Thyroid gland (tissue), 4 donors: ENCODE results near the gene PDCD4. TPM values are rescaled to one million over a fixed set of nuclear protein-coding genes. Genes with fewer than 3 reads are reported as not detected.

Experiments
- DNase-seq, 2 donors: peaks; one replicate each; pipeline ENCODE4 v3.0.0-alpha.2; 2019
- H3K27ac ChIP-seq, 3 donors: fragments of 200-600 bp; sonication (generic); 1 replicate in 2 of 3; 2 replicates in 1 of 3; pipeline ENCODE4 v1.5.1; 2016 to 2019; ENCODE audit warnings: mild to moderate bottlenecking in 1 of 3, moderate library complexity in 1 of 3
- H3K27me3 ChIP-seq: fragments of 200-600 bp; sonication (generic); one replicate; pipeline ENCODE4 v1.5.1; 2019
- H3K36me3 ChIP-seq, 2 donors: fragments of 200-600 bp; sonication (generic); one replicate each; pipeline ENCODE4 v1.5.1; 2016 to 2019
- H3K4me1 ChIP-seq, 2 donors: fragments of 200-600 bp; sonication (generic); one replicate each; pipeline ENCODE4 v1.5.1; 2017 to 2019
- H3K4me3 ChIP-seq, 3 donors: fragments of 200-600 bp; sonication (generic); replicated peaks in 1 of 3; 1 replicate in 2 of 3; 2 replicates in 1 of 3; pipeline ENCODE4 v1.5.1; 2016; ENCODE audit warnings: mild to moderate bottlenecking in 1 of 3
- H3K9me3 ChIP-seq: fragments of 200-600 bp; sonication (generic); one replicate; pipeline ENCODE4 v1.5.1; 2017
- CTCF ChIP-seq, 6 experiments: fragments of 200-600 bp in 3 of 6; fragments of 450-650 bp in 3 of 6; sonication (generic) in 3 of 6; IDR thresholded peaks; one replicate each; pipeline ENCODE4 v1.5.1; 2016 to 2019; ENCODE audit warnings: antibody characterized with exemption in 6 of 6, mild to moderate bottlenecking in 2 of 6, inconsistent platforms in 1 of 6, moderate library complexity in 1 of 6
- POLR2A ChIP-seq, 2 donors: fragments of 450-650 bp; IDR thresholded peaks; one replicate each; pipeline ENCODE4 v1.6.1; 2017; ENCODE audit warnings: antibody characterized with exemption in 2 of 2, mild to moderate bottlenecking in 2 of 2, moderate library complexity in 1 of 2
- WGBS, 2 donors: methylation state at CpG; one replicate each; pipeline ENCODE4 v1.1.5; 2017; 5-methylcytosine and 5-hydroxymethylcytosine counted together
- intact Hi-C: fragments of 100-400 bp; cut with DNase I; formaldehyde crosslinking; loops from one replicate; pipeline ENCODE4 v1.15.1; 2023
- total RNA-seq, 4 donors: library from RNA; depleted of rRNA; stranded (reverse); fragments of >200 nt; gene quantifications; one replicate each; pipeline ENCODE4 v1.2.3, GENCODE V29; 2016

The PDCD4 gene
- total RNA-seq, 4 donors from 2014 or later: 188 to 340 (median 256) TPM

- intact Hi-C loops: no loop called here
- WGBS, 2 donors: 68 to 71% methylated on average over 2 of the region's 2 CpGs
- H3K27me3 ChIP-seq: no peaks in the 10 kb centered on the region
- peaks cover 0 to under 1% of the 10 kb centered on the region in 2 donors for H3K36me3 ChIP-seq
- peak overlapping the region; percentile 96 to 100 (median 99) for H3K27ac ChIP-seq
- no peaks in the 10 kb centered on the region for H3K9me3 ChIP-seq
- TF ChIP-seq POLR2A (IDR thresholded peaks at IDR 0.05) (peak in 1 of 2 donors; percentile 33), CTCF (IDR thresholded peaks at IDR 0.05) (no peak)
- H3K4me1 ChIP-seq: peaks cover 25 to 32% of the 10 kb centered on the region in 2 donors
- peak in 1 of 2 donors; percentile 22 for DNase-seq
- peak overlapping the region in 1 of 3 donors; percentile 2 for H3K4me3 ChIP-seq
These were observed 4.3 kb downstream of the PDCD4 start for GRCh38 chr10:110876000-110876399.

- no peak for DNase-seq
- H3K36me3 ChIP-seq: peaks cover 4 to 6% of the 10 kb centered on the region in 2 donors
- no peak overlapping the region for H3K4me3 ChIP-seq
- H3K27ac ChIP-seq: peak overlapping the region in 2 of 3 donors; percentile 96 to 100
- no peaks in the 10 kb centered on the region for H3K9me3 ChIP-seq
- H3K27me3 ChIP-seq: no peaks in the 10 kb centered on the region
- 91 to 99% methylated on average over 1 of the region's 1 CpG for WGBS, 2 donors
- no peak for TF ChIP-seq POLR2A (IDR thresholded peaks at IDR 0.05)
- no peak for TF ChIP-seq CTCF (IDR thresholded peaks at IDR 0.05)
- peaks cover 22 to 34% of the 10 kb centered on the region in 2 donors for H3K4me1 ChIP-seq
- intact Hi-C loops: no loop called here
These were observed 5.1 kb downstream of the PDCD4 start for GRCh38 chr10:110876788-110877187.

DNA sequence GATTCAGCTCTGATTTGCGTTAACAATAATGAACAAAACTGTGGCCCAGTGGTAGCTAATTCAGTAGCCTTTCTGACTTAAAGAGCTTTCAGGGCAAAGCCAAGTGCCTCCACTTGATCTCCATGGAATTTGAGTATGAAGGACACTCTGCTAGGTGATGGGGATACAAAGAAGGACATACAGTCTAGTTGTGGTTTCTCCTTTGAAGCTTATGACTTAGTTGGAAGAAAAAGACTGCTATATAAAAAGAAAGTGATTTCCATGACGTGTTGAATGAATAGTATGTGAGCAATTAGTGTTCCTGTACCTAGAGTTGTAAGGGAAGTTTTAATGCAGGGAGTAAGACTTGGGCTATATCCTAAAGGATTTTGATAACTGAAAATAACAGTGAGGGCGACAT lies 8.3 kb downstream of the PDCD4 start:
- Histone ChIP-seq H3K4me1 (peaks cover 27 to 44% of the 10 kb centered on the region in 2 donors), H3K9me3 (no peaks in the 10 kb centered on the region)
- intact Hi-C loops: no loop called here

DNA sequence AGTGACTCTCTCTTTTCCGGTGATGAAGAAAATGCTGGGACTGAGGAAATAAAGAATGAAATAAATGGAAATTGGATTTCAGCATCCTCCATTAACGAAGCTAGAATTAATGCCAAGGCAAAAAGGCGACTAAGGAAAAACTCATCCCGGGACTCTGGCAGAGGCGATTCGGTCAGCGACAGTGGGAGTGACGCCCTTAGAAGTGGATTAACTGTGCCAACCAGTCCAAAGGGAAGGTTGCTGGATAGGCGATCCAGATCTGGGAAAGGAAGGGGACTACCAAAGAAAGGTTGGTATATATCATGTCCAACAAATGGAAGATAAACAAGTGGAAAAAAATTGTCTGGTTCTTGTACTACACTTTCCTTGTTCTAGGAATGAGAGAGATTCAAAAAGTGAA lies 9.5 kb downstream of the PDCD4 start:
- Histone ChIP-seq H3K36me3 (peaks cover 16 to 34% of the 10 kb centered on the region in 2 donors), H3K4me3 (no peak overlapping the region), H3K27me3 (no peaks in the 10 kb centered on the region), H3K4me1 (peaks cover 21 to 49% of the 10 kb centered on the region in 2 donors), H3K9me3 (no peaks in the 10 kb centered on the region), H3K27ac (peak overlapping the region; percentile 34 to 100 (median 62))
- no peak for TF ChIP-seq POLR2A (IDR thresholded peaks at IDR 0.05)
- 86 to 91% methylated on average over 9 of the region's 9 CpGs for WGBS, 2 donors
- intact Hi-C loops: no loop called here
- DNase-seq: no peak

More for the DNA sequence above, 8.3 kb downstream of the PDCD4 start:
- peak in 1 of 2 donors; percentile 33 for DNase-seq
- Histone ChIP-seq H3K4me3 (no peak overlapping the region), H3K27ac (peak overlapping the region; percentile 7 to 100 (median 53)), H3K36me3 (peaks cover 15 to 27% of the 10 kb centered on the region in 2 donors), H3K27me3 (no peaks in the 10 kb centered on the region)
- WGBS, 2 donors: 70% methylated on average over 3 of the region's 3 CpGs
- TF ChIP-seq POLR2A (IDR thresholded peaks at IDR 0.05) (no peak), CTCF (IDR thresholded peaks at IDR 0.05) (no peak)

DNA sequence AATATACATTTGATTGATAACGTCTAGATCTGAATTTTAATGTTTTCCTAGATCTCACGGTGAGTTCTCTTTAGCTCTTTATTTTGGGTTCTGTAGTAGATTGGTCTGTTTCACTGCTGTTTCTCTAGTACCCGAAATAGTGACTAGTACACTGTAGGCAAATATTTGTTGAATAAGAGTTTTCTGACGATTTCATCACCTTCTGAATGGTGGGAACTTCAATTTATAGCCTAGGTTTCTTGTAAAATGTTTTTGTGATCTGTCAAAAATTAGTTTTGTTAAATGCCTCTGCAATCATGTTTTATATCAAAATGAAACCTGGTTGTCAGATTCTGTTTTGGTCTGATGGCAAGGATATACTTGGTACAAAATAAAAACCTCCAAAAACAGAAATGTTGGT lies 10.2 kb downstream of the PDCD4 start:
- no peaks in the 10 kb centered on the region for H3K27me3 ChIP-seq
- peaks cover 18 to 52% of the 10 kb centered on the region in 2 donors for H3K4me1 ChIP-seq
- H3K27ac ChIP-seq: peak overlapping the region; percentile 34 to 100 (median 62)
- H3K4me3 ChIP-seq: no peak overlapping the region
- TF ChIP-seq CTCF (IDR thresholded peaks at IDR 0.05) (no peak), POLR2A (IDR thresholded peaks at IDR 0.05) (no peak)
- 70% methylated on average over 4 of the region's 4 CpGs for WGBS, 2 donors
- no peak for DNase-seq
- H3K9me3 ChIP-seq: no peaks in the 10 kb centered on the region
- intact Hi-C loops: no loop called here
- H3K36me3 ChIP-seq: peaks cover 16 to 38% of the 10 kb centered on the region in 2 donors
